ENCODE measurements around the gene IBA57.

- TF ChIP-seq EZH2 (optimal IDR thresholded peaks at IDR 0.05; ENCODE audit: low read depth, low read length) (no peak), CTCF (IDR thresholded peaks at IDR 0.05; ENCODE audit: low read length) (no peak), EZH2phosphoT487 (IDR thresholded peaks at IDR 0.05; ENCODE audit: low read length) (no peak)
Observed at GRCh38 chr1:228152097-228152917, 13.3 kb upstream of the IBA57 start.
